Progenitor cell of endocrine pancreas (in vitro differentiated cells): Measurements from ENCODE around the gene ADGRG7. TPM values are rescaled to one million over a fixed set of nuclear protein-coding genes. Genes with fewer than 3 reads are reported as not detected.

Experiments
- DNase-seq: peaks from one replicate; pipeline ENCODE4 v3.0.0; 2021; ENCODE audit warnings: low spot score; ENCODE audit not compliant: unreplicated experiment
- H3K27ac Mint-ChIP-seq: 2 replicates; pipeline ENCODE4 v1.8.0; 2021; ENCODE audit warnings: mild to moderate bottlenecking, moderate library complexity, mixed read lengths
- H3K27me3 Mint-ChIP-seq: 2 replicates; pipeline ENCODE4 v1.8.0; 2021; ENCODE audit warnings: mixed read lengths
- H3K36me3 Mint-ChIP-seq: 2 replicates; pipeline ENCODE4 v1.8.0; 2022; ENCODE audit warnings: mixed read lengths; ENCODE audit not compliant: insufficient read depth
- H3K4me1 Mint-ChIP-seq: 2 replicates; pipeline ENCODE4 v1.8.0; 2021; ENCODE audit warnings: low read depth, mixed read lengths
- H3K4me3 Mint-ChIP-seq: 2 replicates; pipeline ENCODE4 v1.8.0; 2021; ENCODE audit warnings: low read depth, mild to moderate bottlenecking, moderate library complexity, mixed read lengths
- H3K9me3 Mint-ChIP-seq: 2 replicates; pipeline ENCODE4 v1.8.0; 2021; ENCODE audit warnings: low read depth, mixed read lengths
- CTCF ChIP-seq: fragments of 200-600 bp; sonication (generic); IDR thresholded peaks from one replicate; pipeline ENCODE4 v1.5.0; 2021; ENCODE audit warnings: antibody characterized with exemption, mild to moderate bottlenecking; ENCODE audit not compliant: unreplicated experiment
- total RNA-seq: library from RNA; stranded (reverse); gene quantifications from 2 replicates; pipeline ENCODE4 v1.2.1, GENCODE V29; 2021

ADGRG7 gene
- total RNA-seq, 1 donor from 2014 or later = 1.3 TPM

GRCh38 chr3:100681496-100681895, 72.1 kb downstream of the ADGRG7 start:
- H3K9me3 Mint-ChIP-seq = peaks cover 3% of the 10 kb centered on the region
- TF ChIP-seq CTCF = no peak
- H3K36me3 Mint-ChIP-seq = no peaks in the 10 kb centered on the region
- H3K4me3 Mint-ChIP-seq = no peak overlapping the region
- H3K4me1 Mint-ChIP-seq = no peaks in the 10 kb centered on the region
- no peak overlapping the region for H3K27ac Mint-ChIP-seq
- no peaks in the 10 kb centered on the region for H3K27me3 Mint-ChIP-seq
- no peak for DNase-seq

- Mint-ChIP-seq H3K27me3 (no peaks in the 10 kb centered on the region), H3K4me3 (no peak overlapping the region), H3K36me3 (no peaks in the 10 kb centered on the region), H3K4me1 (no peaks in the 10 kb centered on the region), H3K9me3 (no peaks in the 10 kb centered on the region), H3K27ac (no peak overlapping the region)
- no peak for TF ChIP-seq CTCF
- DNase-seq = no peak
Observed at GRCh38 chr3:100682056-100682853, 72.9 kb downstream of the ADGRG7 start.

GRCh38 chr3:100682854-100683760, 73.7 kb downstream of the ADGRG7 start:
- no peak for TF ChIP-seq CTCF
- H3K4me3 Mint-ChIP-seq = no peak overlapping the region
- H3K27ac Mint-ChIP-seq = no peak overlapping the region
- no peaks in the 10 kb centered on the region for H3K4me1 Mint-ChIP-seq
- H3K9me3 Mint-ChIP-seq = no peaks in the 10 kb centered on the region
- H3K27me3 Mint-ChIP-seq = no peaks in the 10 kb centered on the region
- DNase-seq = no peak
- H3K36me3 Mint-ChIP-seq = no peaks in the 10 kb centered on the region

- H3K36me3 Mint-ChIP-seq = no peaks in the 10 kb centered on the region
- no peak overlapping the region for H3K4me3 Mint-ChIP-seq
- peaks cover 8% of the 10 kb centered on the region for H3K4me1 Mint-ChIP-seq
- no peak for TF ChIP-seq CTCF
- H3K27ac Mint-ChIP-seq = no peak overlapping the region
- peaks cover 4% of the 10 kb centered on the region for H3K27me3 Mint-ChIP-seq
- peaks cover 5% of the 10 kb centered on the region for H3K9me3 Mint-ChIP-seq
- DNase-seq = no peak
Observed at GRCh38 chr3:100693225-100693624, 83.8 kb downstream of the ADGRG7 start.

- Mint-ChIP-seq H3K4me1 (peaks cover 17% of the 10 kb centered on the region), H3K27ac (no peak overlapping the region), H3K36me3 (no peaks in the 10 kb centered on the region), H3K4me3 (no peak overlapping the region), H3K27me3 (no peaks in the 10 kb centered on the region), H3K9me3 (no peaks in the 10 kb centered on the region)
- DNase-seq = no peak
- no peak for TF ChIP-seq CTCF
Observed at GRCh38 chr3:100695696-100696095, 86.3 kb downstream of the ADGRG7 start.
